Activated CD4-positive, alpha-beta T cell treated with anti-CD3 and anti-CD28 coated beads, Interleukin-2, amount 50 U/mL, for 24 hours (primary cell): ENCODE data around the gene PHF21A.

Experiments used
- DNase-seq, 2 donors: peaks; one replicate each; pipeline ENCODE4 v3.0.0-alpha.2; 2020; ENCODE audit warnings: low read depth in 1 of 2, low spot score in 1 of 2

Gene PHF21A

GRCh38 chr11:45924036-45924915, 197.0 kb downstream of the PHF21A start:
- no peak for DNase-seq

GRCh38 chr11:45922425-45923082, 198.7 kb downstream of the PHF21A start, which contains the start of gene LARGE2:
Gene LARGE2, plus strand, starts transcription at chr11:45922656. Its CDS starts 227 bp downstream, at chr11:45922883.
- no peak for DNase-seq

DNA sequence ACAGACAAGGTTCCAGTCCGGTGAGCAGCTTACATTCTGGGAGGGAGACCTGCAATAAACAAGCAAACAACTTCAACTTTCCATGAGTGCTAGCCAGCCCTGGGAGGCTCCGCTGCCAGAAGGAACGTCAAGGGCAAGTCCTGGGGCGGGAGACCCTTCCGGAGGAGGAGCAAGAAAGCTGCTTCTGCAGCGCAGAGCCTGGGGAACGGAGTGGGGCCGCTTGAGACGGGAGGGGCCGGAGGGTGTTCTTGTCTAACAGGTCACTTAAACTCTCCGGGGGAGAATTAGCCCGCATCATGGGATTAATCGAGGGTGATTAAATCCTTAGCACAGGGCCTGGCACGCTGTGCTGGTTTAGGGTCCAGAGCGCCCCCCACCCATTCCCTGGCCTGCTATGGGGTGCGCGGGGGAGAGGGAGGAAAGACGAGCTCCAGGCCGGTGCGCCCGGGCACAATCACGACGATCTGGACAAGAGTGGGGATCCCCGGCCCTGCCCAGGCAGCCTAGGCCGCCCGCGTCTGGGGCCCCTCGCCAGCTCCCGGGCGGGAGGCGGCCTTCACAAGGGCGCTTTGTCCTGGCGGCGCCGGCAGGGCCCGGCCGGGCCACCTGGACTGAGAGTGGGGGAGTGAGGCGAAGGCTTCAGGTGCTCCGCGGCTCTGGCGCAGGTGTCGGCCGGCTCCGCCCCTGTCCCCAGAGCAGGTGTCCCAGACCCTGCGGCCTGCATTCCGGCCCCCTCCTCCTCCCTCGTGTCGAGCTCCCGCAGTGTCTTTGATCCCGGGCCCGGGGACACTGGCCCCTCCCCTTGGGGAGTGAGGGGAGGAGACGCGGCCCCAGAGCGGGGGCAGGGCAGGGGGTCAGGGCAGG, 199.5 kb downstream of the PHF21A start:
- DNase-seq: no peak

DNA sequence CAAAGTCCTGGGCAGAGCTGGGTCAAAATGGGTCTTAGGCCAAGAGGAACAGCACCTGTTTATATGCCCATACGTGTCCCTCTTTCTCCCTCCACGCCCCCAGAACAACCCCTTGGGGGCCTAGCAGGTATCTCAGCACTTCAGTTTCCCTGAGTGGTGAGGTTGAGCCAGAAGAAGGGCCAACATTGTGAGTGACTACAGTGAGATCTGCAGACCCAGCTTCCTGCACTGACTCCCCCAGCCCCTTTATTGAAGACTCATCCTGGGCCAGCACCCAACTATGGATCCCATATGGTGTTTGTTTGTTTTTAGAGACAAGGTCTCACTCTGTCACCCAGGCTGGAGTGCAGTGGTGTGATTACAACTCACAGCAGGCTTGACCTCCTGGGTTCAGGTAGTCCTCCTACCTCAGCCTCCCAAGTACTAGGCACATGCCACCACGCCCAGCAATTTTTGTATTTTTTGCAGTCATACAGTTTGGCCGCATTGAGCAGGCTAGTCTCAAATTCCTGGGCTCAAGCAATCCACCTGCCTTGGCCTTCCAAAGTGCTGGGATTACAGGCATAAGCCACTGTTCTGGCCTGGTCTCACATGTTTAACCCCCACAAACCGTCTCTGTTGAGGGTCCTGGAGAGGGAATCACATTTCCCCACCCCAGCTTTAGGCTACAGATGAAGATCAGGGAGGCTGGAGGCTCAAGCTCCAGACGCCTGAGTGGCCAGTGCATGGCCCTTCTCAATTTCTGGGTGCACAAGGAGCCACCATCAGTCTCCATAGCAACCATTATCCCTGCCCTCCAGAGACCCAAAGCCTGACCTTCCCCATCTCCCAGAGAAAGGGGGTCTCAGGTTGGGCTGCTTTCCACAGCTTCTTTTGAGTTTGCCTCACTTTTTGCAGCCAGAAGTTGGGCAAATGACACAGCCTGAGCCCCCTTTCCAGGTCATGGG, 200.4 kb downstream of the PHF21A start:
- no peak for DNase-seq

DNA sequence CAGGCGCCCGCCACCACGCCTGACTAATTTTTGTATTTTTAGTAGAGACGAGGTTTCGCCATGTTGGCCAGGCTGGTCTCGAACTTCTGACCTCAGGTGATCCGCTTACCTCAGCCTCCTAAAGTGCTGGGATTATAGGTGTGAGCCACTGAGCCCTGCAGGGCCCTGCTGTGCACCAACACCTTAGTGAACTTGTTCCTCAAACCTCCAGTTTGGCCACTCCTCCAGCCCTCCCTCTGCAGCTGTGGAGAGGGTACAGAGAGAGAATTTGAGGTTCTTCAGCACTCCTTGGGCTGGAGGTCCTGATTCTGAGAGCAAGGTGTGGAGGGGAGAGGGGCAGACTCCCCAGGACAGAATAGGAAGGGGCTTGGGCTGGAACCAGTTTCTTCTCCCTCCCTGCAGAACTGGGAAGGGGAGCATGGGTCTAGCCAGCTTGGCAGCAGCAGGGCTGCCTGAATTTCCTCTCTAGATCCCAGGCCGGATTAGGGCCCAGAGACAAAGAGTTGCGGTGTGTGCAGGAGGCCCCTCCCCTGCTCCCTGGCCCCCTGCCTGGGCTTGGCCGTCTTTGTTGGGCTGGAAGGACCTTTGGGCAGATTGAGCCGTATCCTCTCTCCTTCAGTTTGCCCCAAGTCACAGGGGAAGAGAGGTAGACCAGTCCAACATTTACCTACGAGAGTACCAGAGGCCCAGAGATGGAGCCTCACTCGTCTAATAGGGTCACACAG, 201.3 kb downstream of the PHF21A start:
- DNase-seq: no peak

- DNase-seq: no peak
These were observed 202.1 kb downstream of the PHF21A start for GRCh38 chr11:45918962-45919675.

DNA sequence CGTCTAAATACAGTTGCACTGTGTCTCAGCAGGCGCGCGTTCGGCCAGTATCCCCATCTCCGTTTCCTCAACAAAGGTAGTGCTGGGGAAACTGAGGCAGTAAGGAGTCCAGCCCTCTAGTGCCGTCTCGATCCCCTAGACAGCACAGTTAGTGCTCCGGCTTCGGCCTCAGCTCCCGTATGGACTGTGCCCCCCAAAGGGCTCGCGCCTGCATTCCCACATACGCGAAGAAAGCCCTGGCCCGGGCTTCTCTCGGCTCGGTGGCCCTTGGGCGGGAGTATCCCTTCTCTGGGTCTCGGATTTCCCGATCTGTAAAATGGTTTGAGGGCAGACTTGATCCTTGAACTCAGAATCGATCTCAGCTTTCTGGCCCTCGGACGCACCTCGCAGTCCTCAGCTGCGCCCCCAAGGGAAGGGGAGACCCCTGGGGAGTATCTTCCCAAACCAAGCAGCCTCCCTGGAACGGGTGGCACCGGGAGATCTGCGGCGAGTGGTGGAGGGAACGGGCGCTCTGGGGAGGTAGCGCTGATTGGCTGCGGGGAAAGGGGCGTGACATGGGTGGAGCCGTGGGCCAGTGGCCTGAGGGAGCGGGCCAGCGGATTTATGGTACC, 202.8 kb downstream of the PHF21A start:
- DNase-seq: peak in 1 of 2 donors; percentile 40

DNA sequence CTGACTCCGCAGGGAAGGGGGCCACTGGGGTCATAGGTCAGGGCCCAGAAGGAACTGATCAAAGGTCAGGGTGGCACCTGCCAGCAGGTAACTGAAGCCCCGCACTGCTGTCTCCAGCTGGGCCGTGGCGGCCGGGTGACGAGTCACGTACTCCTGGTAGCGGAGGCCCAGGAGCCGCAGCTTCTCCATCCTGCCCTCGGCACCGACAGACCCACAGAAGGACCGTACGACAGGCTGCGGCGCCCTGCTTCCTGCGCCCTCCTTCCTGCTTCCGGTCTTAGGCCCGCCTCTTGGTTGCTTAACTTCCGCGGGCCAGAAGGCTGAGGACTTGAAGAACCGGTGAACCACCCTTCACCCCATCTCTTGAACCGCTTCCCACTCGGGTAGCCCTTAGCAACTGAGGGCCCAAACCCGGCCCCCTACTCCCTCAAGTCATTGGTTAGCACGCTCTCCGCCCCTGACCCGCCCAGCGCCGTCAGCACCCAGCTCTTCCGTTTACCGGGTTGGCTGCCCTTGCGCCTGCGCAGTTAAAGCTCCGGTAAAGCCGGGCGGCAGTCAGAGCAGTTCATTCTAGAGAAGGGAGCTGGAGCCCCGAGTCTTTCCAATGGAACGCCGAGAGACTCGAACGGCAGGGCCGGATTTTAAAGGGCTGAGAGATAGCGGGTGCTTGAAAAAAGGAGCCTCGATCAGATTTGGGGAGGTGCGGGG, 203.5 kb downstream of the PHF21A start, which contains the start of gene PEX16:
TSS of gene PEX16 (minus strand) at position 255 of the 708 bp plus-strand sequence. CDS start at position 189, 66 bp downstream.
- DNase-seq: peak; percentile 83 to 95

GRCh38 chr11:45917286-45917622, 204.0 kb downstream of the PHF21A start:
- no peak for DNase-seq

- no peak for DNase-seq
These were observed 205.8 kb downstream of the PHF21A start for GRCh38 chr11:45915446-45915845.

DNA sequence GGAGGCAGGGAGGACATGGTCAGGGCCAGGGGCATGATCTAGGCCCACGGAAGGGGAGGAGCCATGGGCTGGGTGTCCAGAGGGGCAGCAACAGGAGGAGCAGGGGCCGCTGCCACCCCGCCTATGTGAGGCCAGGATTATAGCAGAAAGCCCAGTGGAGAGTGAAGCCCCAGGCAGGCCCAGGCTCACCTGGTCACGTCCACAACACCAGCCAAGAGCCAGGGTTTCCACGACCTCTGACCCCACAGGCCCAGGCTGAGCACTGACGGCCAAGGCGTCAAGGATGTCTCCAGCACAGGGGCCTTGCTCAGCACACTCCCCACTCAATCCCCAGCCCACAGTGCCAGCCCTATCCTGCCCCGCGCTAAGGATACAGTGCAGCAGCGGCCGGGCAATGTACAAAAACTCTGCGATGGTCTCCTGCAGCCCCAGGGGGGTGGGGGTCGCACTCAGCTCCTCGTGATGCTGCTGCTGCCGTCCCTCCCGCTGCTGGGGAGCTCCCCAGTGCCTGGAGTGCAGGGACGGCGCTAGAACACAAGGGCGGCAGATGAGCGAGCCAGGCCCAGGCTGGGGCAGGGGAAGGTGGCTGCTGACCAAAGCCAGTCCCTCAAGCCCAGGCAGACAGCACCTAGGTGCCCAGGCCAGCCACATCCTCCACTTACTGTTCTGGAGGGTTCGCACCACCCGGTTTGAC, 207.2 kb downstream of the PHF21A start:
- DNase-seq: no peak

DNA sequence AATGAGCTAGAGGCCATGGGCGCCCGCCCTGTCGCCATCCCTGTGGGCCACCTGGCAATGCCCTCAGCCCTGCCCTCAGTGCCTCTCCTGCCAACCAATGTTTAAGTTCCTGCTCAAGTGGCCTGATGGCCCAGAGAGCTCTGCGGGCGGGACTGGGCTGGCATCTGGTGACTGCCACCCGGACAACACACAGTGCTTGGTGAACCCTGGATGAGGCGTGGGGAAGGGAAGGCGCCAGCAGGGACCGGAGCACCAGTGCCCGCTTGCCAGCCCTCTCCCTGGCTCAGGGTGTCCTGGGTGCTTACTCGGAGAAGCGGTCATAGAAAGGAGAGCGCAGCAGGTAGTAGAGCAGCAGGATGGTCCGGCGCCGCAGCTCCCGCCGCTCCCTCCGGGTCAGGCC, 207.7 kb downstream of the PHF21A start:
- no peak for DNase-seq

DNA sequence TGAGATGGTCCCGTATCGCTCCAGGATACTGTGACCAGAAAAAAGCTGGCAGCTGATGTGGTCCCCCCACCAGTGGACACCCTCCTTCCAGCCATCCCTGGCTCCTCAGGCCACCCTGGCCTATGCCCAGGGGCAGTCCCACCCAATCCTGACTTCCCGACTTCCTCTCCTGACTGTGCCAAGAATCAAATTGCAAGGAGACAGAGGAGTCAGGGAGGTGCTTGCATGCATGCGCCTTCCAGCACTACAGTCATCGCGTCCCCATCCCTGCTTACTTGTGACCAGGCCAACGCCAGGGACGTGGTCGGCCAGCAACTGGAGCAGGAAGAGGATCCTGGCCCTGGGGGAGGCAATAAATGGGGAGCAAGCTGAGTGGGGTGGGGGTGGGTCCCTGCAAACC, 210.6 kb downstream of the PHF21A start:
- no peak for DNase-seq

DNA sequence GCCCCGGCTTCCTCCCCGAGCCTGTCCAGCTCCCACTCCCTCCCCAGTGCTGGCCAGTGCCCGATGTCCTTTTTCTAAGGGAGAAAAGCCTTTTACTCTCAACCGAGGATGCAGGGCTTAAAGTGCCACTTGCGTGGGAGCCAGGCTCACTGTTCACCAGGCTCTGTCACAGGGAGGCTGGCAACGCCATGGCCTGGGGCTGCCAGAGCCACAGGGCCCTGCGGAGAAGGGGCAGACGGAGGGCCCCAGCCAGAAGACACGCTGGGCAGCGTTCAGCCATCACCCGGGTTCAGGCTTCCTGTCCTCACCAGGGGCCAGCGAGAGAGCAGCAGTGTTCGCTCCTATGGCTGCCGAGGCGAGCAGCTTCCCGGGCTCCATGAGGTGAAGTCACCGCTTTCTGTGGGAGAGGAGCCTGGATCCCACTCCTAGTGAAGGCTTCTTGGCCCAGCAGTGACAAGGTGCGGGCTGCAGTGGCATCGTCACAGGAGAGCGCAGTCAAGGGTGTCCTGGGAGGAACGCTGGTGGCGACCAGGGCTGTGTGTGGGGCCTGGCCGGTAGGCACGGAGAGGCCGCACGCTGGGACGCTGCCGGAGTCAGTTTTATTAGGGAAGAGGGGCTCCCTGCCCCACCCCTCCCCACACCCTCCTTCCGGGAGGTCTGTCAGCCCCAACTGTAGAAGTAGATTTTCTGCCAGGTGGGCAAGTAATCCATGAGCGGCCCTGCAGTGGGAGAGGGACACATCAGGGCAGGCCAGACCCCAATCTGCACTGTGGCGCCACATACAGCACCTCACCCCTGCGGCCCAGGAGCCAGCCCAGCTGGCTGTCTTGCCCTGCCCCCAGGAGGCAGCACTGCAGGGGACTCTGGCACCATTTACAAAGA, 211.4 kb downstream of the PHF21A start:
- DNase-seq: no peak

- no peak for DNase-seq
These were observed 213.3 kb downstream of the PHF21A start for GRCh38 chr11:45907911-45908370.

DNA sequence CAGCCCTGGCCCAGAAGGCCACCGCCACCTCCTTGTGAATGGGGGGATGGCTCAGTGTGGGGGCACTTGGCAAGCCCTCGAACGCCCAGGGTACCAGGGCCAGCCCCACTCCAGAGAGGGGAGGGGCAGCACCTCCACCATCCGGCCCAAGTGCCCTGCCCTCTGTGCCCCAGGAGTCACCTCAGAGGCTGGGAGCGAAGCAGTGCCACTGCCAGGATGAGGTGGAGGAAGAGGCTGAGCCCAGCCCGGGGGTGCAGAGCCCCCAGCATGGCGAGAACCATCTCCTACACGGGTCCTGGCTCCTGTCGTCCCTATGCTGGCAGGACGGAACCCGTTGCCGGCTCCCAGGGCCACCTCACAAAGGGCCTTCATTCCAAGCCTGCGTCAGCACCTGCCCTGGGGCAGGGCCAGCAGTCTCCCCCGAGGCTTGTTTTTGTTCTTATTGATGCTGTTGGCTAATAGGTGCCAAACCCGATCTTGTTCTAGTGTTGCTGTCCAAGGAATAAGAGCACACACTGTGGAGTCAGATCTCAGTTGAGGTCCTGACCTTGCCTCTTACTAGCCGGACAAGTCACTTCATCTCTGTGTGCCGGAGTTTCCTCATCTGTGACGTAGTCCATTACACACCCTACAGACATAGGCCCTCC, 214.2 kb downstream of the PHF21A start, which contains the start of gene FREY1:
TSS of gene FREY1 (minus strand) at position 307 of the 647 bp plus-strand sequence. CDS start at position 281, 26 bp downstream.
- no peak for DNase-seq
